C4-2B (cell line): ENCODE measurements around the gene LITAF.

ENCODE experiments used
- CTCF ChIP-seq: fragments of 450-650 bp; conservative IDR thresholded peaks from 2 replicates; pipeline ENCODE4 v1.5.1; 2017; ENCODE audit warnings: mild to moderate bottlenecking
- ZFX ChIP-seq: fragments of 450-650 bp; IDR thresholded peaks from 2 replicates; pipeline ENCODE4 v1.6.1; 2017

- TF ChIP-seq CTCF: no peak
- TF ChIP-seq ZFX: no peak
Observed at GRCh38 chr16:11547118-11547916, 39.4 kb downstream of the LITAF start.
